ENCODE measurements around the gene PARVG.

PARVG gene

GRCh38 chr22:44182588-44183286, 2.0 kb downstream of the PARVG start:
- DNase-seq (peak in 1 of 2 donors; percentile 73), ATAC-seq (peak; percentile 82)
- H3K27me3 Mint-ChIP-seq = no peaks in the 10 kb centered on the region
- H3K9me3 Mint-ChIP-seq = no peaks in the 10 kb centered on the region
- H3K4me1 Mint-ChIP-seq = peaks cover 38% of the 10 kb centered on the region
- H3K27ac Mint-ChIP-seq = peak overlapping the region; percentile 96 to 97
- peak overlapping the region; percentile 95 to 96 for H3K4me3 Mint-ChIP-seq

DNA sequence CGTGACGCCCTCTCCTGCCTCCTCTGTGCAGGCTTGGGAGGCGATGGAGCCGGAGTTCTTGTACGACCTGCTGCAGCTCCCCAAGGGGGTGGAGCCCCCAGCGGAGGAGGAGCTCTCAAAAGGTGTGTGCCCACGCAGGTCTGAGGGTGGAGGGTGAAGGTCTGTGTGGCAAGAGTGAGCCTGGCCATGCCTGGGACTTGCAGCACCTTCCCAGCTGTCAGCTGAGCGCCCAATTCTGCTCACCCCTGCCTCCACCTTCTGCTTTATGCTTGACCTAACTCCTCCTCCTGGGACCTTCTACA, 2.5 kb downstream of the PARVG start:
- peak overlapping the region; percentile 96 to 97 for H3K27ac Mint-ChIP-seq
- H3K4me3 Mint-ChIP-seq = peak overlapping the region; percentile 95 to 96
- no peaks in the 10 kb centered on the region for H3K27me3 Mint-ChIP-seq
- no peaks in the 10 kb centered on the region for H3K9me3 Mint-ChIP-seq
- DNase-seq (peak in 1 of 2 donors; percentile 24), ATAC-seq (no peak)
- H3K4me1 Mint-ChIP-seq = peaks cover 38% of the 10 kb centered on the region

GRCh38 chr22:44184006-44184405, 3.3 kb downstream of the PARVG start:
- ATAC-seq (no peak), DNase-seq (no peak)
- H3K4me1 Mint-ChIP-seq = peaks cover 41% of the 10 kb centered on the region
- no peaks in the 10 kb centered on the region for H3K9me3 Mint-ChIP-seq
- no peak overlapping the region for H3K27ac Mint-ChIP-seq
- peak overlapping the region; percentile 95 to 96 for H3K4me3 Mint-ChIP-seq
- no peaks in the 10 kb centered on the region for H3K27me3 Mint-ChIP-seq

GRCh38 chr22:44185237-44186120, 4.8 kb downstream of the PARVG start:
- Mint-ChIP-seq H3K4me1 (peaks cover 39% of the 10 kb centered on the region), H3K27ac (peak overlapping the region in 1 of 2 donors; percentile 21)
- ATAC-seq = no peak

GRCh38 chr22:44186121-44186510, 5.4 kb downstream of the PARVG start:
- Mint-ChIP-seq H3K27me3 (no peaks in the 10 kb centered on the region), H3K4me1 (peaks cover 39% of the 10 kb centered on the region), H3K4me3 (no peak overlapping the region), H3K27ac (no peak overlapping the region), H3K9me3 (no peaks in the 10 kb centered on the region)
- ATAC-seq (no peak), DNase-seq (no peak)

More at GRCh38 chr22:44185237-44186120, 4.8 kb downstream of the PARVG start:
- Mint-ChIP-seq H3K9me3 (no peaks in the 10 kb centered on the region), H3K27me3 (no peaks in the 10 kb centered on the region), H3K4me3 (no peak overlapping the region)
- DNase-seq = no peak

DNA sequence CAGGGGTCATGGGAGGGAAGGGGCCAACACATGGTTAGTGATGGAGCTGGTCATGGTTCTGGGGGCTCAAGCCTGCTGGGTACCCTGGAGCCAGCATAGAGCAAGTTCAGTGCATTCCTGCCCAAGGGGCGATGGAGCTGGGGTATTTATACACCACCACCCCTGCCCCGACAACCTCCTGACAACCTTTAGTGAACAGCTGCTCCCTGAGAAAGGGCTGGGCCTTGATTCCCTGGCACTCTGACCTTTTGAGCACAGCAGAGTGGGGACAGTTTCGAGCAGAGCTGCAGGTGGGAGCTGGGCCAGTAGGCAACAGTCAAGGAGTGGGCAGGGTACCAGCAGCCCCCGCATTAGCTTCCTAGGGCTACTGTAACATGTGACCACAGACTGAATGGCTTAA, 6.0 kb downstream of the PARVG start:
- no peak for DNase-seq
- Mint-ChIP-seq H3K4me3 (no peak overlapping the region), H3K4me1 (peaks cover 45% of the 10 kb centered on the region), H3K27ac (no peak overlapping the region), H3K9me3 (no peaks in the 10 kb centered on the region), H3K27me3 (no peaks in the 10 kb centered on the region)
- no peak for ATAC-seq

DNA sequence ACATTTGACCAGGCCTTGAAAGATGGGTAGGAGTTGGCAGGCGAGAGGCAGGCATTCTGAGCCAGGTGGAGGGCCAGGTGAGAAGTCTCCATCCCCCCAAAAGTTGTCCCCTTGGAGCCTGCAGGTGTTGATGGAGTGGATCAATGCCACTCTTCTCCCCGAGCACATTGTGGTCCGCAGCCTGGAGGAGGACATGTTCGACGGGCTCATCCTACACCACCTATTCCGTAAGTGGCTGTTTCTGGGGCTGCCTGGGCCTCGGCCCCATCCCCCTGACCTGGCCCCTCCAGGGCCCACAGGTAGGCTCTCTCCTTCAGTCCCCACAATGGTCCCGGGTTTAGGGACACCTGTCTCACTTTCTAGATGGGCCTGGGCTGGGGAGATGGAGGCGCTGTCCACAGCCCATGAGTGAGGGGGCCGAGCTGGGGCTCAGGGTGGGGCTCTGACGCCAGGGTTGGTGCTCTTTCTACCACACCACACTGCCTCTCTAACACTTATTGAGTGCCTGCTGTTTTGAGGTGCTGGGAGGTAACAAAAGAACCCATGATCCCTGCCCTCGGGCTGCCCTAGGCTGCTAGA, 7.0 kb downstream of the PARVG start:
- no peaks in the 10 kb centered on the region for H3K27me3 Mint-ChIP-seq
- no peak for DNase-seq
- H3K4me1 Mint-ChIP-seq = peaks cover 49% of the 10 kb centered on the region
- ATAC-seq = no peak
- H3K27ac Mint-ChIP-seq = no peak overlapping the region
- H3K4me3 Mint-ChIP-seq = no peak overlapping the region
- no peaks in the 10 kb centered on the region for H3K9me3 Mint-ChIP-seq

DNA sequence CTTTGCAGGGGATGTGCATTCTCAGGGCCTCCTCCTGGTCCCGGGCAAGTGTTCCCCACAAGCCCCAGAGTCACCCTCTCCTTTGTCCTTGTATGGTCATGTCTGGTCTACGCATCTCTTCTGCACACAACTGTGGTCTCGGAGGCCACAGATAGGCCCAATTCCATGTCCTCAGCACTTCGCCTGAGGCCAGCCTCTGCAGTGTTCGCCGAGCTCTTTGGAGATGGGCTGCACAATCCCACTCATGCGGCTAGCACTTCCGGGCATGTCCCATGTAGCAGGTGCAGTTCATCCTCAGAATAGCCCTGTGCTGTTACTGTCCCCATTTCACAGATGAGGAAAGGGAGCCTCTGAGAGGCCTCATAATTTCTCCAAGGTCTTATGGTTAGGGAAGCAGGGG, 7.6 kb downstream of the PARVG start:
- H3K4me1 Mint-ChIP-seq = peaks cover 49% of the 10 kb centered on the region
- no peaks in the 10 kb centered on the region for H3K27me3 Mint-ChIP-seq
- no peaks in the 10 kb centered on the region for H3K9me3 Mint-ChIP-seq
- peak overlapping the region in 1 of 2 donors; percentile 95 for H3K27ac Mint-ChIP-seq
- DNase-seq (no peak), ATAC-seq (no peak)
- H3K4me3 Mint-ChIP-seq = no peak overlapping the region

DNA sequence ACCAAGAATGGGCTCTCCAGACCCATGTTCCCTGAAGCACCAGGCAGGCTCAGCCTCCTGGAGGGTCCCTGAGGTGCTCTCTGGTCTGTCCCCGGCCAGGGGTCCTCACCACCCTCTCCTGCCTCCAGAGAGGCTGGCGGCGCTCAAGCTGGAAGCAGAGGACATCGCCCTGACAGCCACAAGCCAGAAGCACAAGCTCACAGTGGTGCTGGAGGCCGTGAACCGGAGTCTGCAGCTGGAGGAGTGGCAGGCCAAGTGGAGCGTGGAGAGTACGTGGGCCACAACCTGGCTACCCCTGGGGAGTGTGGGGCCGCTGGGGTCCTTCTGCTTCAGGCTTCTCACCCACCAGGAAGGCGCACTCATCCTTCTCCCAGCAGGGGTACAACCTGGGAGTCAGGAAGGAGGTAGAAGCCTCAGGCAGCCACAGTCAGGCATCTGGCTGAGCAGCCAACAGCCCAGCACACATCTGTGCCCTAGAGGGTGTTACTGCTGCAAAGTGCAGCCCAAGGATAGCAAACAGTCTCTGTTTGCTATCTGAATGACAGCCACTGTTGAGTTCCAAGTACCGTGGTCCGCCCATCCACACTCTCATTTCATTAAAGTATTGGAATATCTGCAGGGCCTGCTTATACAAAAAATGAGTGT, 8.4 kb downstream of the PARVG start:
- no peak overlapping the region for H3K27ac Mint-ChIP-seq
- H3K27me3 Mint-ChIP-seq = no peaks in the 10 kb centered on the region
- peaks cover 0 to 4% of the 10 kb centered on the region in 2 donors for H3K9me3 Mint-ChIP-seq
- peaks cover 49% of the 10 kb centered on the region for H3K4me1 Mint-ChIP-seq
- H3K4me3 Mint-ChIP-seq = no peak overlapping the region
- ATAC-seq (no peak), DNase-seq (no peak)

- Mint-ChIP-seq H3K27me3 (no peaks in the 10 kb centered on the region), H3K27ac (no peak overlapping the region), H3K9me3 (peaks cover 0 to 10% of the 10 kb centered on the region in 2 donors), H3K4me3 (no peak overlapping the region), H3K4me1 (peaks cover 58% of the 10 kb centered on the region)
- ATAC-seq (no peak), DNase-seq (no peak)
Observed at GRCh38 chr22:44190381-44190976, 9.8 kb downstream of the PARVG start.

DNA sequence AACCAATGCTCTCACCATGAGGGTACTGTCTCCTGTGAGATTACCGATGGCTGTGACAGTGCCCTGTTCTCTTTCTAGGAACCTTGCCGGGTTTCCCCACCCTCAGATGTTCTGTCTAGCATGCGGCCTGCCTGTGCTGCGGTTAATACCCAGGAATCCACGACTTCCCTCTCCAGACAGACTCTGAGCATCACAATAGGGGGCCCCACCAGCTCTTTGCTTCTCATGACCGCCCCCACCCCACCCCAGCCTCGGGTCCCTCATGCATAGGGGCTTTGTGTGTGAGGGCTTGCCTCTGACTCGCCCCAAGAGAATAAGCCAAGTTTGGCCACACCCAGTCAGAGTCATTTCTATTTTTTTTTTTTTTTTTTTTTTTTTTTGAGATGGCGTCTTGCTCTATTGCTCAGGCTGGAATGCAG, 10.3 kb downstream of the PARVG start:
- ATAC-seq = peak; percentile 89
- Mint-ChIP-seq H3K27me3 (no peaks in the 10 kb centered on the region), H3K27ac (no peak overlapping the region), H3K4me3 (peak overlapping the region; percentile 22 to 25), H3K9me3 (peaks cover 0 to 10% of the 10 kb centered on the region in 2 donors), H3K4me1 (peaks cover 58% of the 10 kb centered on the region)
- peak; percentile 59 to 75 for DNase-seq

- Mint-ChIP-seq H3K4me1 (peaks cover 58% of the 10 kb centered on the region), H3K27me3 (no peaks in the 10 kb centered on the region), H3K4me3 (peak overlapping the region in 1 of 2 donors; percentile 67), H3K9me3 (peaks cover 0 to 10% of the 10 kb centered on the region in 2 donors), H3K27ac (no peak overlapping the region)
- ATAC-seq (peak; percentile 10), DNase-seq (peak; percentile 41 to 51)
Observed at GRCh38 chr22:44192098-44192815, 11.5 kb downstream of the PARVG start.

DNA sequence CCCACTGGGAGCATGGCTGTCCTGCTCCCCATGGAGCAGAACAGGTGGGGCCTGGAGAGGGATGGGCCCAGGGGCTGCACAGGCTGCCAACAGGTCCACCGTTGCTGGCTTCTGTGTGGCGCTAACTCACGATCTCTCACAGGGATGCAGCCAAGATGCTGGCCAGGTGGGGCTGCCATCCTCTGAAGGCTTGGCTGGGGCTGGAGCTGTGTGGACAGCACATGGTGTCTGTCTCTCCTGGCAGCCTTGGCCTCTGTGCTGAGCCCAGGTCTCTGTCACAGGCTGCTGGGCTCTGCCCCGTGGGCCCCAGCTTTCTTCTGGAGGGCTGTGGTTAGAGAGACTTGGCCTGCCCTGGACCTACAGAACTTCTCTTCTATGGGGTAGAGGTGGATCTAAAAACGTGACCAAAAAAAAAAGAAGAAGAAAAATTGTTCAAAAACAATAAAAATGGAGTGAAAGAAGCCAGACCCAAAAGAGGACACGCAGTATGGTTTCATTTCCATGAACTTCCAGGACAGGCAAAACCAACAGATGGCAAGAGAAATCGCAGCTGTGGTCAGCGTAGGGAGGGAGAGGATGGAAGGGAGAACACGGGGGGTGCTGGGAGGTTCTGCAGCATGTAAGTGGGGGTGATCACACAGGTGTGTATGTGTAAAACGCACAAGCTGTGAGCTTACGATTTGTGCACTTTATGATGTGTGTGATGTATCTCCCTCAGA, 12.2 kb downstream of the PARVG start:
- Mint-ChIP-seq H3K27me3 (no peaks in the 10 kb centered on the region), H3K4me3 (peak overlapping the region; percentile 51 to 67), H3K4me1 (peaks cover 58% of the 10 kb centered on the region), H3K9me3 (peaks cover 0 to 10% of the 10 kb centered on the region in 2 donors), H3K27ac (no peak overlapping the region)
- DNase-seq (no peak), ATAC-seq (peak; percentile 26)

- ATAC-seq (peak; percentile 60), DNase-seq (peak; percentile 13 to 57)
- H3K4me3 Mint-ChIP-seq = no peak overlapping the region
- H3K27me3 Mint-ChIP-seq = no peaks in the 10 kb centered on the region
- peaks cover 0 to 10% of the 10 kb centered on the region in 2 donors for H3K9me3 Mint-ChIP-seq
- no peak overlapping the region for H3K27ac Mint-ChIP-seq
- H3K4me1 Mint-ChIP-seq = peaks cover 58% of the 10 kb centered on the region
Observed at GRCh38 chr22:44193535-44193891, 12.8 kb downstream of the PARVG start.

Measured in stimulated activated naive CD8-positive, alpha-beta T cell treated with anti-CD3 and anti-CD28 coated beads, Interleukin-15, amount 100 ng/mL, for 72 hours (primary cell).